Fibroblast of lung (primary cell): ENCODE results near the gene HIPK4. TPM values are rescaled to one million over a fixed set of nuclear protein-coding genes. Genes with fewer than 3 reads are reported as not detected.

Source experiments
- DNase-seq, 2 donors: peaks; one replicate each; pipeline versions ENCODE4 v3.0.0 to v3.0.0-alpha.2; 2010; ENCODE audit warnings: low read depth in 2 of 2
- H2AFZ ChIP-seq: 2 replicates; pipeline ENCODE4 v1.5.1; 2012; ENCODE audit warnings: low read length, control low read depth, inconsistent platforms
- H3K27ac ChIP-seq: 2 replicates; pipeline ENCODE4 v1.5.1; 2011; ENCODE audit warnings: low read length, control low read depth; ENCODE audit not compliant: insufficient read depth
- H3K27me3 ChIP-seq: 2 replicates; pipeline ENCODE4 v1.5.1; 2011; ENCODE audit warnings: mild to moderate bottlenecking, low read length; ENCODE audit not compliant: control insufficient read depth, insufficient read depth
- H3K36me3 ChIP-seq: 2 replicates; pipeline ENCODE4 v1.5.1; 2011; ENCODE audit warnings: low read length; ENCODE audit not compliant: control insufficient read depth, insufficient read depth
- H3K4me1 ChIP-seq: 2 replicates; pipeline ENCODE4 v1.5.1; 2011; ENCODE audit warnings: low read length; ENCODE audit not compliant: control insufficient read depth, insufficient read depth; ENCODE audit errors: extremely low read depth
- H3K4me2 ChIP-seq: 2 replicates; pipeline ENCODE4 v1.5.1; 2011; ENCODE audit warnings: low read length, control low read depth; ENCODE audit not compliant: insufficient read depth; ENCODE audit errors: extremely low read depth
- H3K4me3 ChIP-seq, 4 experiments: fragments of 200-600 bp in 1 of 4; sonication (generic) in 1 of 4; replicated peaks in 1 of 4; 2 replicates each; pipeline ENCODE4 v1.5.1; 2011 to 2016; ENCODE audit warnings: low read length in 4 of 4, low read depth in 3 of 4, mild to moderate bottlenecking in 3 of 4, control low read depth in 2 of 4, inconsistent platforms in 1 of 4, mixed read lengths in 1 of 4; ENCODE audit not compliant: insufficient read depth in 1 of 4; ENCODE audit errors: control extremely low read depth in 1 of 4
- H3K79me2 ChIP-seq: 2 replicates; pipeline ENCODE4 v1.5.1; 2012; ENCODE audit warnings: mild to moderate bottlenecking, low read length, inconsistent platforms; ENCODE audit not compliant: control insufficient read depth, insufficient read depth
- H3K9ac ChIP-seq: 2 replicates; pipeline ENCODE4 v1.5.1; 2011; ENCODE audit warnings: mild to moderate bottlenecking, low read length, control low read depth; ENCODE audit not compliant: insufficient read depth
- H3K9me3 ChIP-seq: 2 replicates; pipeline ENCODE4 v1.5.1; 2012; ENCODE audit warnings: low read depth, low read length; ENCODE audit not compliant: control insufficient read depth, insufficient read depth
- H4K20me1 ChIP-seq: 2 replicates; pipeline ENCODE4 v1.5.1; 2011; ENCODE audit warnings: low read length; ENCODE audit not compliant: control insufficient read depth, insufficient read depth; ENCODE audit errors: extremely low read depth
- CTCF ChIP-seq, 2 donors: IDR thresholded peaks in 1 of 2; conservative IDR thresholded peaks in 1 of 2; 1 replicate in 1 of 2; 2 replicates in 1 of 2; pipeline ENCODE4 v1.5.1; 2011 to 2012; ENCODE audit warnings: low read length in 2 of 2, control low read depth in 1 of 2, inconsistent platforms in 1 of 2, low read depth in 1 of 2, mild to moderate bottlenecking in 1 of 2
- EZH2 ChIP-seq: IDR thresholded peaks from 2 replicates; pipeline ENCODE4 v1.5.1; 2012; ENCODE audit warnings: low read length, control low read depth, mild to moderate bottlenecking; ENCODE audit errors: missing control alignments
- polyA plus RNA-seq, 2 donors: library from polyadenylated mRNA; depleted of rRNA in 1 of 2; stranded (reverse) in 1 of 2; unstranded in 1 of 2; fragments of >200 nt; gene quantifications; 2 replicates each; pipeline ENCODE4 v1.2.1, GENCODE V29; 2011 to 2012; ENCODE audit warnings: missing spikeins in 1 of 2
- total RNA-seq: library from RNA; depleted of rRNA; stranded (reverse); fragments of >200 nt; gene quantifications from 2 replicates; pipeline ENCODE4 v1.2.1, GENCODE V29; 2014

The HIPK4 gene
- total and polyA plus RNA-seq, 2 donors (not counting 1 experiment from before 2014, with no cell fraction given): 0.05 to 0.17 TPM

DNA sequence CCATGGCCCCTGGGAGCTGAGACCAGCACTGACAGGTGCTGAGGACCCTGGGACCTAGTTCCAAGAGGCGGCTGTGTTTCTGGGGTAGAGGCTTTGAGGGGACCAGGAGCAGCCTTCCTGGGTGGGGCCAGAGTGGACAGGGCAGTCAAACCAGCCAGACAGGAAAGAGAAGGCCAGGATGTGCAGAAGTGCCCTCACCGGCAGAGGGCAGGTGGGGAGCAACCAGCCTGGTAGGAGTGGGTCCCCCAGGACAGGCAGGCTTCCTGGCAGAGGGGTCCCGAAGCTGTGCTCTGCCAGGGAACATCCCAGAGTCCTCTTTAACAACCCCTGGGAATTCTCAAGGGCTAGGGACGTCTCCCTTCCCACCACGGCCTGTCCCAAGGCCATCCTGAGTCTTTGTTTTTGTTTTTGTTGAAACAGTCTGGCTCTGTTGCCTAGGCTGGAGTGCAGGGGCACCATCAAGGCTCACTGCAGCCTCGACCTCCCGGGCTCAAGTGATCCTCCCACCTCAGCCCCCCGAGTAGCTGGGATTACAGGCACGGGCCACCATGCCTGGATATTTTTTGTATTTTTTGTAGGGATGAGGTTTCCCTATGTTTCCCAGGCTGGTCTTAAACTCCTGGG is 3.0 kb upstream of the HIPK4 start:
- no peak overlapping the region for H3K27ac ChIP-seq
- no peak overlapping the region for H3K4me3 ChIP-seq
- no peak for DNase-seq
- no peaks in the 10 kb centered on the region for H3K27me3 ChIP-seq
- H3K4me2 ChIP-seq: no peak overlapping the region
- no peaks in the 10 kb centered on the region for H3K9me3 ChIP-seq
- H4K20me1 ChIP-seq: no peaks in the 10 kb centered on the region
- H3K36me3 ChIP-seq: no peaks in the 10 kb centered on the region
- H3K9ac ChIP-seq: no peak overlapping the region
- no peaks in the 10 kb centered on the region for H3K4me1 ChIP-seq
- H2AFZ ChIP-seq: no peak overlapping the region
- TF ChIP-seq CTCF (conservative IDR thresholded peaks at IDR 0.05 in 1 of 2, IDR thresholded peaks at IDR 0.05 in 1 of 2; ENCODE audit: low read depth in 1 of 2, low read length in 2 of 2) (no peak), EZH2 (no peak)
- no peaks in the 10 kb centered on the region for H3K79me2 ChIP-seq

DNA sequence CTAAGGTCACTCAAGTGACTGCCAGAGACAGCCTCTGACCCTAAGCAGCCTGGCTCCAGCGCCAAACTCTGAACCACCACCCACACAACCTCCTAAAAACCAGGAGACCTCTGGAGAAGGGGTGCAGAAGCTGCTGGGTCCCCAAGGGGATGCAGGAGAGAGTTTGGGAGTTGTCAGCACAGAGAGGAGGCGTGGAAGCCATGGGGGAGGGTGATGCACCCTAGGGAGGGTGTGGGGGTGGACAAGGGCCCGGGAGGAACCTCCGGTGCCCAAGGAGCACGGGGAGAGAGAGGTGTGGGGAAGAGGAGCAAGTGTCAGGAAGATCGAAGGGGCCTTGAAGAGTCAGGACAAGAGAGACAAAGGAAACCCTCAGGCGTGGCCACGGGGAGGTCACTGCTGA is 2.1 kb upstream of the HIPK4 start:
- no peak for TF ChIP-seq EZH2
- TF ChIP-seq CTCF (conservative IDR thresholded peaks at IDR 0.05 in 1 of 2, IDR thresholded peaks at IDR 0.05 in 1 of 2; ENCODE audit: low read depth in 1 of 2, low read length in 2 of 2): no peak
- no peaks in the 10 kb centered on the region for H4K20me1 ChIP-seq
- DNase-seq: no peak

DNA sequence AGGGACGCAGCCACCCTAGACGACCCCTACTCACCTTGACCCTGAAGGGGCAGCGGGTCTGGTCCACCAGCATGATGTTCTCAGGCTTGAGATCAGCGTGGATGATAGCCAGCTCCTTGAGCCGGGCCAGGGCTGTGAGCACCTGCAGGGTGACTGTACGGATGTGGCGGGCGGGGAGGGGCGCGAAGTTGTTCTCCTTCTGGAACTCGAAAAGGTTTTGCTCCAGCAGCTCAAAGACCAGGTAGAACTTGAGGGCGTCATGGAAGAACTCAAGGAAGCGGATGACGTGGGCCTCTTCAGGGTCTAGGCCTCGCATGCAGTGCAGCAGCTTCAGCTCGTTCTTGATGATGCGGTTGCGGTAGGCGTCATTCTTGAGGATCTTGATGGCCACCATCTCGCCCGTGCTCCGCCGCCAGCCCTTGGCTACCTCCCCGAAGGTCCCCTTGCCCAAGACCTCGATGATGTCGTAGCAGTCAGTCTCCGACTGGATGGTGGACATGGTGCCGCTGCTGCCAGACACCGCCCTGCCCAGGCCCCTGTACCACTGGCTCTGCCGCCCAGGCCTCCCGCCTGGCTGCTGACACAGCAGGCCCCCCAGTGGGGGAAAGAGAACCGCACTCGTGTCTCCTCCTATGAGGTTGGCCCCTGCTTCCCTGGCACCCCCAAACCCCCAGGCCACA is 437 bp downstream of the HIPK4 start:
- H3K27me3 ChIP-seq: no peaks in the 10 kb centered on the region
- DNase-seq: no peak
- no peak overlapping the region for H3K4me3 ChIP-seq
- H4K20me1 ChIP-seq: no peaks in the 10 kb centered on the region
- H3K36me3 ChIP-seq: no peaks in the 10 kb centered on the region
- no peak for TF ChIP-seq EZH2
- TF ChIP-seq CTCF (conservative IDR thresholded peaks at IDR 0.05 in 1 of 2, IDR thresholded peaks at IDR 0.05 in 1 of 2; ENCODE audit: low read depth in 1 of 2, low read length in 2 of 2): no peak
- no peak overlapping the region for H2AFZ ChIP-seq
- H3K4me1 ChIP-seq: no peaks in the 10 kb centered on the region
- no peak overlapping the region for H3K4me2 ChIP-seq
- no peaks in the 10 kb centered on the region for H3K79me2 ChIP-seq
- H3K27ac ChIP-seq: no peak overlapping the region
- no peak overlapping the region for H3K9ac ChIP-seq
- no peaks in the 10 kb centered on the region for H3K9me3 ChIP-seq

More for the DNA sequence above, 2.1 kb upstream of the HIPK4 start:
- H3K9me3 ChIP-seq: no peaks in the 10 kb centered on the region
- no peak overlapping the region for H3K27ac ChIP-seq
- H3K36me3 ChIP-seq: no peaks in the 10 kb centered on the region
- H3K27me3 ChIP-seq: no peaks in the 10 kb centered on the region
- H3K9ac ChIP-seq: no peak overlapping the region
- no peak overlapping the region for H2AFZ ChIP-seq
- no peaks in the 10 kb centered on the region for H3K79me2 ChIP-seq
- no peak overlapping the region for H3K4me3 ChIP-seq
- no peak overlapping the region for H3K4me2 ChIP-seq
- no peaks in the 10 kb centered on the region for H3K4me1 ChIP-seq
